Hepatocyte (in vitro differentiated cells): ENCODE data around the gene RGS17. TPM values are rescaled to one million over a fixed set of nuclear protein-coding genes. Genes with fewer than 3 reads are reported as not detected.

Experiments
- DNase-seq: peaks from one replicate; pipeline ENCODE4 v3.0.0-alpha.2; 2016; ENCODE audit warnings: low spot score
- H2AFZ ChIP-seq: fragments of 200-600 bp; sonication (generic); 2 replicates; pipeline ENCODE4 v1.6.0; 2016; ENCODE audit warnings: antibody characterized with exemption, mild to moderate bottlenecking
- H3K27ac ChIP-seq: fragments of 200-600 bp; sonication (generic); 2 replicates; pipeline ENCODE4 v1.5.1; 2016; ENCODE audit warnings: mild to moderate bottlenecking
- H3K27me3 ChIP-seq: fragments of 200-600 bp; sonication (generic); 2 replicates; pipeline ENCODE4 v1.6.1; 2016
- H3K36me3 ChIP-seq: fragments of 200-600 bp; sonication (generic); replicated peaks from 2 replicates; pipeline ENCODE4 v1.5.1; 2016; ENCODE audit warnings: low read depth; ENCODE audit not compliant: insufficient read depth
- H3K4me1 ChIP-seq: fragments of 200-600 bp; sonication (generic); 2 replicates; pipeline ENCODE4 v1.5.1; 2016; ENCODE audit warnings: mild to moderate bottlenecking, moderate library complexity; ENCODE audit not compliant: insufficient read depth
- H3K4me2 ChIP-seq: fragments of 200-600 bp; sonication (generic); 2 replicates; pipeline ENCODE4 v1.6.0; 2016
- H3K4me3 ChIP-seq: fragments of 200-600 bp; sonication (generic); 2 replicates; pipeline ENCODE4 v1.5.1; 2016; ENCODE audit warnings: mild to moderate bottlenecking
- H3K79me2 ChIP-seq: fragments of 200-600 bp; sonication (generic); 2 replicates; pipeline ENCODE4 v1.6.0; 2017; ENCODE audit warnings: mild to moderate bottlenecking
- H3K9me2 ChIP-seq: fragments of 200-600 bp; sonication (generic); replicated peaks from 2 replicates; pipeline ENCODE4 v1.6.0; 2017; ENCODE audit warnings: mild to moderate bottlenecking; ENCODE audit not compliant: insufficient read depth
- H3K9me3 ChIP-seq: fragments of 200-600 bp; sonication (generic); 2 replicates; pipeline ENCODE4 v1.5.1; 2016; ENCODE audit warnings: low read depth, mild to moderate bottlenecking
- H4K20me1 ChIP-seq: fragments of 200-600 bp; sonication (generic); 2 replicates; pipeline ENCODE4 v1.6.0; 2016; ENCODE audit warnings: mild to moderate bottlenecking; ENCODE audit not compliant: insufficient read depth, poor library complexity, severe bottlenecking
- EZH2 ChIP-seq: fragments of 200-600 bp; sonication (generic); IDR thresholded peaks from 2 replicates; pipeline ENCODE4 v1.6.1; 2016; ENCODE audit warnings: antibody characterized with exemption, mild to moderate bottlenecking, borderline replicate concordance
- EZH2phosphoT487 ChIP-seq: fragments of 200-600 bp; sonication (generic); IDR thresholded peaks from one replicate; pipeline ENCODE4 v1.6.1; 2018; ENCODE audit warnings: antibody characterized with exemption, mild to moderate bottlenecking, low read depth, moderate library complexity; ENCODE audit not compliant: unreplicated experiment, severe bottlenecking
- WGBS: methylation state at CpG from one replicate; pipeline ENCODE4 v1.1.6; 2016; ENCODE audit warnings: low lambda C conversion rate; ENCODE audit errors: missing lambda C conversion rate; 5-methylcytosine and 5-hydroxymethylcytosine counted together
- polyA plus RNA-seq: library from polyadenylated mRNA; unstranded; fragments of >200 nt; fragmentation: Nextera tagmentation; extraction: Ambion mirVana; gene quantifications from 2 replicates; pipeline ENCODE4 v1.2.1, GENCODE V29; 2016
- total RNA-seq: library from RNA; depleted of rRNA; stranded (reverse); fragments of >200 nt; gene quantifications from 2 replicates; pipeline ENCODE4 v1.2.3, GENCODE V29; 2014
- TF ChIP-seq, protein P1 (sequence below): fragments of 200-600 bp; sonication (generic); IDR thresholded peaks from 2 replicates; pipeline ENCODE4 v1.5.1; 2016; ENCODE audit warnings: antibody characterized with exemption, mild to moderate bottlenecking; ENCODE audit not compliant: poor library complexity

RGS17 gene
- total and polyA plus RNA-seq, 2 experiments from 2014 or later = 0.27 to 0.97 TPM

GRCh38 chr6:153084393-153084792 is 46.7 kb downstream of the RGS17 start:
- 80% methylated on average over 3 of the region's 3 CpGs for WGBS
- TF ChIP-seq, protein P1, sequence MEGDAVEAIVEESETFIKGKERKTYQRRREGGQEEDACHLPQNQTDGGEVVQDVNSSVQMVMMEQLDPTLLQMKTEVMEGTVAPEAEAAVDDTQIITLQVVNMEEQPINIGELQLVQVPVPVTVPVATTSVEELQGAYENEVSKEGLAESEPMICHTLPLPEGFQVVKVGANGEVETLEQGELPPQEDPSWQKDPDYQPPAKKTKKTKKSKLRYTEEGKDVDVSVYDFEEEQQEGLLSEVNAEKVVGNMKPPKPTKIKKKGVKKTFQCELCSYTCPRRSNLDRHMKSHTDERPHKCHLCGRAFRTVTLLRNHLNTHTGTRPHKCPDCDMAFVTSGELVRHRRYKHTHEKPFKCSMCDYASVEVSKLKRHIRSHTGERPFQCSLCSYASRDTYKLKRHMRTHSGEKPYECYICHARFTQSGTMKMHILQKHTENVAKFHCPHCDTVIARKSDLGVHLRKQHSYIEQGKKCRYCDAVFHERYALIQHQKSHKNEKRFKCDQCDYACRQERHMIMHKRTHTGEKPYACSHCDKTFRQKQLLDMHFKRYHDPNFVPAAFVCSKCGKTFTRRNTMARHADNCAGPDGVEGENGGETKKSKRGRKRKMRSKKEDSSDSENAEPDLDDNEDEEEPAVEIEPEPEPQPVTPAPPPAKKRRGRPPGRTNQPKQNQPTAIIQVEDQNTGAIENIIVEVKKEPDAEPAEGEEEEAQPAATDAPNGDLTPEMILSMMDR = no peak
- no peak for TF ChIP-seq EZH2
- TF ChIP-seq EZH2phosphoT487 = no peak
- no peaks in the 10 kb centered on the region for H3K4me1 ChIP-seq
- no peak for DNase-seq
- no peaks in the 10 kb centered on the region for H3K27me3 ChIP-seq
- no peak overlapping the region for H3K27ac ChIP-seq
- H3K79me2 ChIP-seq = no peaks in the 10 kb centered on the region
- H3K9me3 ChIP-seq = no peaks in the 10 kb centered on the region
- no peak overlapping the region for H3K4me3 ChIP-seq
- H3K4me2 ChIP-seq = no peak overlapping the region
- no peak overlapping the region for H2AFZ ChIP-seq
- no peaks in the 10 kb centered on the region for H3K9me2 ChIP-seq
- H3K36me3 ChIP-seq = no peaks in the 10 kb centered on the region
- H4K20me1 ChIP-seq = no peaks in the 10 kb centered on the region

GRCh38 chr6:153083869-153084268 is 47.2 kb downstream of the RGS17 start:
- Histone ChIP-seq H3K36me3 (no peaks in the 10 kb centered on the region), H3K79me2 (no peaks in the 10 kb centered on the region), H3K4me3 (no peak overlapping the region), H4K20me1 (no peaks in the 10 kb centered on the region), H3K27me3 (no peaks in the 10 kb centered on the region), H3K27ac (no peak overlapping the region), H3K9me2 (no peaks in the 10 kb centered on the region), H2AFZ (no peak overlapping the region), H3K4me1 (no peaks in the 10 kb centered on the region), H3K4me2 (no peak overlapping the region), H3K9me3 (no peaks in the 10 kb centered on the region)
- TF ChIP-seq EZH2 (no peak), EZH2phosphoT487 (no peak)
- TF ChIP-seq, protein P1 = no peak
- DNase-seq = no peak

DNA sequence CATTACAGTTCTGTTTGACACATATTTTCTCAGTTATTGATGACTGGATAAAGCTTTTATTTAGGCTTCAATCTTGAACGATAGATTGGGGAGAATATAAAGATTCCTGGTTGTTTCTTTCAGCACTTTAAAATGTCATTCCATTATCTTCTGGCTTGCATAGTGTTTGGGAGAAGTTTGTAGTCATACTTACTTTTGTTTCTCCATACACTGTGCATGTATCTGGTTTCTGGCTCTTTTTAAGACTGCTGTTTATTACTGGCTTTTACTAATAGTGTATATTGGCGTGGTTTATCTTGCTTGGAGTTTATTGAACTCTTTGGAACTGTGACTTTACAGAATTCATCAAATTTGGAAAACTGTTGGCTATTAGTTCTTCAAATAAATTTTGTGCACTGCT is 49.2 kb downstream of the RGS17 start:
- H2AFZ ChIP-seq = no peak overlapping the region
- no peaks in the 10 kb centered on the region for H3K27me3 ChIP-seq
- H4K20me1 ChIP-seq = no peaks in the 10 kb centered on the region
- H3K4me2 ChIP-seq = no peak overlapping the region
- TF ChIP-seq, protein P1 = no peak
- TF ChIP-seq EZH2phosphoT487 = no peak
- no peak for TF ChIP-seq EZH2
- no peaks in the 10 kb centered on the region for H3K36me3 ChIP-seq
- no peaks in the 10 kb centered on the region for H3K4me1 ChIP-seq
- no peak overlapping the region for H3K4me3 ChIP-seq
- no peaks in the 10 kb centered on the region for H3K79me2 ChIP-seq
- no peak for DNase-seq
- 85% methylated on average over 2 of the region's 2 CpGs for WGBS
- H3K9me3 ChIP-seq = no peaks in the 10 kb centered on the region
- H3K9me2 ChIP-seq = no peaks in the 10 kb centered on the region
- H3K27ac ChIP-seq = no peak overlapping the region

- H3K4me3 ChIP-seq = no peak overlapping the region
- TF ChIP-seq EZH2 = no peak
- TF ChIP-seq, protein P1 = no peak
- TF ChIP-seq EZH2phosphoT487 = no peak
- 94% methylated on average over 5 of the region's 5 CpGs for WGBS
Measured at GRCh38 chr6:153076431-153076830, 54.7 kb downstream of the RGS17 start.

More at GRCh38 chr6:153076431-153076830, 54.7 kb downstream of the RGS17 start:
- Histone ChIP-seq H3K27ac (no peak overlapping the region), H3K4me1 (no peaks in the 10 kb centered on the region), H3K27me3 (no peaks in the 10 kb centered on the region), H3K9me3 (no peaks in the 10 kb centered on the region), H4K20me1 (no peaks in the 10 kb centered on the region), H3K4me2 (no peak overlapping the region), H3K9me2 (no peaks in the 10 kb centered on the region), H3K79me2 (no peaks in the 10 kb centered on the region), H2AFZ (no peak overlapping the region), H3K36me3 (no peaks in the 10 kb centered on the region)
- no peak for DNase-seq
